Stimulated activated CD4-positive, alpha-beta T cell treated with anti-CD3 and anti-CD28 coated beads, TNF-alpha, amount 100 ng/mL, for 4 hours (primary cell): ENCODE results near the gene ANTKMT.

Experiments
- DNase-seq, 3 experiments: peaks; one replicate each; pipeline ENCODE4 v3.0.0-alpha.2; 2020; ENCODE audit warnings: low read depth in 3 of 3

Gene ANTKMT

GRCh38 chr16:763369-764183, 42.6 kb downstream of the ANTKMT start:
- DNase-seq = no peak

- no peak for DNase-seq
These were observed 43.3 kb downstream of the ANTKMT start for GRCh38 chr16:764184-764750.

GRCh38 chr16:764848-765487, 44.0 kb downstream of the ANTKMT start:
- DNase-seq = no peak

GRCh38 chr16:765488-765865, 44.5 kb downstream of the ANTKMT start:
- DNase-seq = no peak

- DNase-seq = no peak
These were observed 45.3 kb downstream of the ANTKMT start for GRCh38 chr16:766008-766819.

GRCh38 chr16:766820-767640, 46.1 kb downstream of the ANTKMT start:
- no peak for DNase-seq

GRCh38 chr16:767743-768235, 46.8 kb downstream of the ANTKMT start:
- no peak for DNase-seq

GRCh38 chr16:768428-768827, 47.5 kb downstream of the ANTKMT start:
- DNase-seq = no peak

- DNase-seq = no peak
These were observed 48.3 kb downstream of the ANTKMT start for GRCh38 chr16:769184-769784.

- no peak for DNase-seq
These were observed 49.0 kb downstream of the ANTKMT start for GRCh38 chr16:769934-770333.

- no peak for DNase-seq
These were observed 49.5 kb downstream of the ANTKMT start for GRCh38 chr16:770411-770810.
